Thoracic aorta (tissue), 2 donors: ENCODE measurements around the gene PAH. TPM values are rescaled to one million over a fixed set of nuclear protein-coding genes. Genes with fewer than 3 reads are reported as not detected.
"Not testable (repeated sequence)": the region's sequence is repeated elsewhere in the genome, so short reads cannot be mapped to it uniquely, and the experiment has no call there.

Experiments used
- ATAC-seq: fragments of 150-250 bp; one replicate; pipeline ENCODE4 v1.8.0; 2017; ENCODE audit warnings: low read depth; ENCODE audit not compliant: insufficient number of reproducible peaks, low FRiP score
- DNase-seq: peaks from one replicate; pipeline ENCODE4 v3.0.0-alpha.2; 2020; ENCODE audit warnings: low spot score
- H3K27ac ChIP-seq, 2 donors: fragments of 200-600 bp; sonication (generic); 1 replicate in 1 of 2; 2 replicates in 1 of 2; pipeline ENCODE4 v1.5.1; 2016; ENCODE audit warnings: mild to moderate bottlenecking in 2 of 2, moderate library complexity in 2 of 2
- H3K27me3 ChIP-seq: fragments of 200-600 bp; sonication (generic); replicated peaks from 2 replicates; pipeline ENCODE4 v1.6.0; 2016; ENCODE audit warnings: mild to moderate bottlenecking; ENCODE audit not compliant: insufficient read depth
- H3K36me3 ChIP-seq: fragments of 200-600 bp; sonication (generic); one replicate; pipeline ENCODE4 v1.5.1; 2016
- H3K4me1 ChIP-seq, 2 donors: fragments of 200-600 bp; sonication (generic); 1 replicate in 1 of 2; 2 replicates in 1 of 2; pipeline versions ENCODE4 v1.5.1 to v1.6.0; 2016; ENCODE audit warnings: low read depth in 2 of 2, mild to moderate bottlenecking in 1 of 2; ENCODE audit not compliant: control insufficient read depth in 1 of 2
- H3K4me3 ChIP-seq: fragments of 200-600 bp; sonication (generic); 2 replicates; pipeline ENCODE4 v1.5.1; 2016; ENCODE audit warnings: mild to moderate bottlenecking
- H3K9me3 ChIP-seq: fragments of 200-600 bp; sonication (generic); 2 replicates; pipeline ENCODE4 v1.5.1; 2016
- CTCF ChIP-seq: fragments of 200-600 bp; sonication (generic); IDR thresholded peaks from one replicate; pipeline ENCODE4 v1.5.1; 2019; ENCODE audit warnings: antibody characterized with exemption
- total RNA-seq, 2 donors: library from RNA; depleted of rRNA; stranded (reverse); fragments of >200 nt; gene quantifications; one replicate each; pipeline versions ENCODE4 v1.1.0 to v1.2.3, GENCODE V29; 2016

The PAH gene
- total RNA-seq, 2 donors from 2014 or later = not detected

- Histone ChIP-seq H3K4me1 (no peaks in the 10 kb centered on the region), H3K27me3 (no peaks in the 10 kb centered on the region), H3K27ac (no peak overlapping the region), H3K4me3 (no peak overlapping the region), H3K36me3 (no peaks in the 10 kb centered on the region), H3K9me3 (no peaks in the 10 kb centered on the region)
- no peak for ATAC-seq
- no peak for DNase-seq
- TF ChIP-seq CTCF = no peak
These were observed 65.8 kb downstream of the PAH start for GRCh38 chr12:102851246-102851645.

GRCh38 chr12:102849722-102850447 lies 67.2 kb downstream of the PAH start:
- Histone ChIP-seq H3K9me3 (no peaks in the 10 kb centered on the region), H3K27ac (no peak overlapping the region), H3K4me3 (no peak overlapping the region), H3K27me3 (no peaks in the 10 kb centered on the region), H3K36me3 (no peaks in the 10 kb centered on the region), H3K4me1 (no peaks in the 10 kb centered on the region)
- no peak for DNase-seq
- no peak for TF ChIP-seq CTCF
- no peak for ATAC-seq

DNA sequence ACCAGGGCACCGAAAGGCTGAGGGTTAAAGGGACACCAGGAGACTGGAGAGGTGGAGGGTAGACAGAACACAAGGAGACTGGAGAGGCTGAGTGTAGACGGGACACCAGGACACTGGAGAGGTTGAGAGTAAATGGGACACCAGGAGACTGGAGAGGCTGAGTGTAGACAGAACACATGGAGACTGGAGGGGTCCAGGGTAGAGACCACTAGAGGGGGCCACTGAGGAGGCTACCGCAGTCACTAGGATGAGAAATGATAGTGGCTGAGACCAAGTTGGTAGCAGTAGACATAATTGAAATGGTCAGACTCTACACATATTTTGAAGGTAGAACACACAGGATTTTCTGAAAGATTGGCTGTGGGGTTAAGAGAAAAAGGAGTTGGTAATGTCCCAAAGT lies 68.2 kb downstream of the PAH start:
- no peak for ATAC-seq

DNA sequence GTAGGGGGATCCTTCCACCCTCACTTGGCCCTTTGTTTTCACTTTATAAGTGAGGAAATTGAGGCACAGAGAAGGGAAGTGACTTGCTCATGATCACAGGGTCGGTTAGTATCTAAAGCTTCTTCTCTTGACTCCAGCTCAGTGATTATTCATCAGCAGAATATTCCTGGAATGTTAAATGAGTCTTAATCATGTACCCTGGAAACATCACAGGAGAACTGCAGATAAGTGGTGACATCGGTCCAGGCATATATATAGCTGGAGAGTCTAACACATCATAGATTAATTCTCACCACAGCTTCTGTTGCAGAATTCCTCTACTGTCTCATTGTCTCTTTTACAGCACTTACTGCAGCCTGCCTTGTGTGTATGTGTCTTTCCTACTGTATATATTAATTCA lies 69.9 kb downstream of the PAH start:
- no peaks in the 10 kb centered on the region for H3K27me3 ChIP-seq
- no peaks in the 10 kb centered on the region for H3K9me3 ChIP-seq
- DNase-seq = no peak
- H3K27ac ChIP-seq = no peak overlapping the region
- H3K4me3 ChIP-seq = no peak overlapping the region
- no peaks in the 10 kb centered on the region for H3K4me1 ChIP-seq
- H3K36me3 ChIP-seq = no peaks in the 10 kb centered on the region
- no peak for TF ChIP-seq CTCF
- ATAC-seq = no peak

More for the DNA sequence above, 68.2 kb downstream of the PAH start:
- DNase-seq = no peak
- no peak overlapping the region for H3K27ac ChIP-seq
- no peaks in the 10 kb centered on the region for H3K36me3 ChIP-seq
- no peaks in the 10 kb centered on the region for H3K4me1 ChIP-seq
- H3K9me3 ChIP-seq = no peaks in the 10 kb centered on the region
- H3K4me3 ChIP-seq = no peak overlapping the region
- TF ChIP-seq CTCF = no peak
- H3K27me3 ChIP-seq = no peaks in the 10 kb centered on the region

GRCh38 chr12:102833687-102834441 lies 83.2 kb downstream of the PAH start:
- no peak for TF ChIP-seq CTCF
- DNase-seq (no peak), ATAC-seq (no peak)
- Histone ChIP-seq H3K36me3 (no peaks in the 10 kb centered on the region), H3K4me3 (no peak overlapping the region), H3K9me3 (no peaks in the 10 kb centered on the region), H3K4me1 (no peaks in the 10 kb centered on the region), H3K27me3 (no peaks in the 10 kb centered on the region), H3K27ac (no peak overlapping the region)

DNA sequence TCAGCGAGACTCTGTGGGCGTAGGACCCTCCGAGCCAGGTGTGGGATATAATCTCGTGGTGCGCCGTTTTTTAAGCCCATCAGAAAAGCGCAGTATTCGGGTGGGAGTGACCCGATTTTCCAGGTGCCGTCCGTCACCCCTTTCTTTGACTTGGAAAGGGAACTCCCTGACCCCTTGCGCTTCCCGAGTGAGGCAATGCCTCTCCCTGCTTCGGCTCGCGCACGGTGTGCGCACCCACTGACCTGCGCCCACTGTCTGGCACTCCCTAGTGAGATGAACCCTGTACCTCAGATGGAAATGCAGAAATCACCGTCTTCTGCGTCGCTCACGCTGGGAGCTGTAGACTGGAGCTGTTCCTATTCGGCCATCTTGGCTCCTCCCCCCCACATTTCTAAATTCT lies 84.2 kb downstream of the PAH start:
- not testable (repeated sequence) for H3K27ac ChIP-seq, DNase-seq, H3K9me3 ChIP-seq, H3K4me1 ChIP-seq, H3K27me3 ChIP-seq, ATAC-seq, H3K4me3 ChIP-seq, H3K36me3 ChIP-seq
